HCT116 (cell line): ENCODE data around the gene PDSS2. TPM values are rescaled to one million over a fixed set of nuclear protein-coding genes. Genes with fewer than 3 reads are reported as not detected.

ENCODE experiments used
- ATAC-seq: fragments of 200-7000 bp; cut with Tn5 transposase; 2 replicates; pipeline ENCODE4 v1.9.1; 2020; ENCODE audit warnings: mild to moderate bottlenecking, moderate library complexity
- BruUV-seq: library from RNA; stranded (reverse); fragments of 400-500 nt; replicated peaks from 2 replicates; lab custom pipeline; 2021; lab: Mats Ljungman, UMichigan
- CTCF ChIA-PET: fragments of 300-600 bp; sonication (Branson Sonifier 250); formaldehyde crosslinking; loops from one replicate; lab custom pipeline; 2021; ENCODE audit warnings: antibody characterized with exemption; lab: Charles Lee
- POLR2A ChIA-PET: fragments of 300-600, 350-600 bp; sonication (Branson Sonifier 250); formaldehyde crosslinking; loops from one replicate; lab custom pipeline; 2021; ENCODE audit warnings: antibody characterized with exemption; lab: Charles Lee
- RAD21 ChIA-PET, 2 experiments: fragments of 300-600 bp; sonication (Branson Sonifier 250); formaldehyde crosslinking; loops; one replicate each; lab custom pipeline; 2023; ENCODE audit warnings: low total read pairs in 2 of 2; ENCODE audit not compliant: uncharacterized antibody in 2 of 2, unreplicated experiment in 2 of 2, low non-redundant PET in 1 of 2; lab: Charles Lee
- DNase-seq: peaks from one replicate; pipeline ENCODE4 v3.0.0-alpha.2; 2010; ENCODE audit warnings: low read depth, low spot score
- H2AFZ ChIP-seq: fragments of 200-600 bp; shearing (Covaris generic), sonication (generic); 2 replicates; pipeline ENCODE4 v1.6.1; 2017; ENCODE audit warnings: low read depth, mixed run types, mixed read lengths, antibody characterized with exemption, low read length; ENCODE audit not compliant: poor library complexity, severe bottlenecking
- H3K27ac ChIP-seq: 2 replicates; pipeline ENCODE4 v1.5.1; 2012; ENCODE audit warnings: low read depth, low read length
- H3K27me3 ChIP-seq: fragments of 200-600 bp; sonication (generic); 2 replicates; pipeline ENCODE4 v1.6.1; 2016; ENCODE audit warnings: mixed run types, low read length, mixed read lengths; ENCODE audit not compliant: insufficient read depth
- H3K36me3 ChIP-seq, 2 experiments: fragments of 200-500 bp in 1 of 2; fragments of 200-600 bp in 1 of 2; sonication (Bioruptor generic) in 1 of 2; sonication (generic) in 1 of 2; 2 replicates each; pipeline versions ENCODE4 v1.5.1 to v1.6.1; 2014 to 2016; ENCODE audit warnings: low read length in 2 of 2, inconsistent platforms in 1 of 2, mixed read lengths in 1 of 2, mixed run types in 1 of 2; ENCODE audit not compliant: insufficient read depth in 2 of 2, control insufficient read depth in 1 of 2
- H3K4me1 ChIP-seq, 2 experiments: fragments of 200-600 bp in 1 of 2; sonication (generic) in 1 of 2; 2 replicates each; pipeline versions ENCODE4 v1.5.1 to v1.6.1; 2012 to 2017; ENCODE audit warnings: low read length in 2 of 2, inconsistent platforms in 1 of 2, mild to moderate bottlenecking in 1 of 2, mixed read lengths in 1 of 2, mixed run types in 1 of 2, moderate library complexity in 1 of 2; ENCODE audit not compliant: insufficient read depth in 2 of 2, control insufficient read depth in 1 of 2
- H3K4me2 ChIP-seq: fragments of 200-600 bp; sonication (generic); 2 replicates; pipeline ENCODE4 v1.6.1; 2017; ENCODE audit warnings: mixed run types, low read length, mixed read lengths
- H3K4me3 ChIP-seq, 2 experiments: fragments of 200-600 bp in 1 of 2; sonication (generic) in 1 of 2; replicated peaks in 1 of 2; 2 replicates each; pipeline ENCODE4 v1.5.1; 2011 to 2016; ENCODE audit warnings: low read length in 2 of 2, control low read depth in 1 of 2, low read depth in 1 of 2, mild to moderate bottlenecking in 1 of 2, mixed read lengths in 1 of 2, mixed run types in 1 of 2
- H3K79me2 ChIP-seq: fragments of 200-600 bp; sonication (generic); 2 replicates; pipeline ENCODE4 v1.6.1; 2017; ENCODE audit warnings: mild to moderate bottlenecking, mixed run types, low read length, moderate library complexity, mixed read lengths; ENCODE audit not compliant: insufficient read depth
- H3K9ac ChIP-seq: fragments of 200-600 bp; sonication (generic); 2 replicates; pipeline ENCODE4 v1.6.1; 2016; ENCODE audit warnings: low read length, mixed read lengths
- H3K9me2 ChIP-seq: fragments of 200-600 bp; sonication (generic), shearing (Covaris generic); 2 replicates; pipeline ENCODE4 v1.6.1; 2017; ENCODE audit warnings: mixed run types, mild to moderate bottlenecking, moderate library complexity; ENCODE audit not compliant: insufficient read depth
- H3K9me3 ChIP-seq, 2 experiments: fragments of 200-500 bp in 1 of 2; fragments of 200-600 bp in 1 of 2; sonication (Bioruptor generic) in 1 of 2; sonication (generic) in 1 of 2; 2 replicates each; pipeline ENCODE4 v1.6.1; 2014 to 2017; ENCODE audit warnings: low read length in 2 of 2, mixed read lengths in 2 of 2, inconsistent platforms in 1 of 2, low read depth in 1 of 2, mild to moderate bottlenecking in 1 of 2, mixed run types in 1 of 2, moderate library complexity in 1 of 2; ENCODE audit not compliant: control insufficient read depth in 1 of 2, insufficient read depth in 1 of 2
- H4K20me1 ChIP-seq: fragments of 200-600 bp; sonication (generic), shearing (Covaris generic); 2 replicates; pipeline ENCODE4 v1.6.1; 2017; ENCODE audit warnings: mixed run types, mild to moderate bottlenecking, moderate library complexity; ENCODE audit not compliant: insufficient read depth
- CBX3 ChIP-seq: IDR thresholded peaks from 2 replicates; pipeline ENCODE4 v1.6.1; 2012; ENCODE audit warnings: low read depth
- EGR1 ChIP-seq: IDR thresholded peaks from 2 replicates; pipeline ENCODE4 v1.6.1; 2012; ENCODE audit warnings: low read depth
- EZH2 ChIP-seq: fragments of 200-600 bp; sonication (generic); IDR thresholded peaks from 2 replicates; pipeline ENCODE4 v1.6.1; 2017; ENCODE audit warnings: antibody characterized with exemption, mixed run types
- FOSL1 ChIP-seq: IDR thresholded peaks from 2 replicates; pipeline ENCODE4 v1.6.1; 2012; ENCODE audit warnings: low read depth
- JUND ChIP-seq: IDR thresholded peaks from 2 replicates; pipeline ENCODE4 v1.6.1; 2012
- POLR2A ChIP-seq: IDR thresholded peaks from 2 replicates; pipeline ENCODE4 v1.7.0; 2011; ENCODE audit warnings: borderline replicate concordance; ENCODE audit not compliant: insufficient read depth, insufficient read length; ENCODE audit errors: extremely low read depth
- POLR2AphosphoS5 ChIP-seq: IDR thresholded peaks from 2 replicates; pipeline ENCODE4 v1.6.1; 2011; ENCODE audit warnings: mild to moderate bottlenecking, low read depth, low read length, moderate library complexity
- SP1 ChIP-seq: IDR thresholded peaks from 2 replicates; pipeline ENCODE4 v1.6.1; 2012; ENCODE audit warnings: low read depth
- SRF ChIP-seq: IDR thresholded peaks from 2 replicates; pipeline ENCODE4 v1.6.1; 2012; ENCODE audit warnings: low read depth
- YY1 ChIP-seq: IDR thresholded peaks from 2 replicates; pipeline ENCODE4 v1.6.1; 2011; ENCODE audit warnings: low read length, low read depth, moderate library complexity, mild to moderate bottlenecking; ENCODE audit not compliant: insufficient replicate concordance; ENCODE audit errors: extremely low read depth
- ZFX ChIP-seq: fragments of 450-650 bp; IDR thresholded peaks from 2 replicates; pipeline ENCODE4 v1.6.1; 2017
- intact Hi-C: fragments of 100-400 bp; cut with micrococcal nuclease; formaldehyde crosslinking; loops from 2 replicates; pipeline ENCODE4 v1.10.0; 2022
- total RNA-seq: library from RNA; stranded (reverse); gene quantifications from one replicate; pipeline ENCODE4 v1.2.1, GENCODE V29; 2021; ENCODE audit not compliant: unreplicated experiment

The PDSS2 gene
- total RNA-seq, 1 experiment from 2014 or later = 12.2 TPM

GRCh38 chr6:107293350-107293749 lies 166.0 kb downstream of the PDSS2 start:
- no peak overlapping the region for H2AFZ ChIP-seq
- H4K20me1 ChIP-seq = no peaks in the 10 kb centered on the region
- POLR2A ChIA-PET = no interaction called here
- H3K9ac ChIP-seq = no peak overlapping the region
- H3K27ac ChIP-seq = no peak overlapping the region
- ATAC-seq (no peak), DNase-seq (no peak)
- no peaks in the 10 kb centered on the region for H3K79me2 ChIP-seq
- no peaks in the 10 kb centered on the region for H3K9me3 ChIP-seq
- CTCF ChIA-PET = no interaction called here
- no peak overlapping the region for H3K4me2 ChIP-seq
- H3K9me2 ChIP-seq = no peaks in the 10 kb centered on the region
- H3K4me3 ChIP-seq = no peak overlapping the region
- H3K4me1 ChIP-seq = peaks cover 0 to 10% of the 10 kb centered on the region in 2 experiments; a peak in 1 of 4 replicates
- RAD21 ChIA-PET = no interaction called here
- intact Hi-C loops = no loop called here
- no peaks in the 10 kb centered on the region for H3K36me3 ChIP-seq
- BruUV-seq = no TSS peak
- TF ChIP-seq CBX3 = no peak
- TF ChIP-seq POLR2A = no peak
- TF ChIP-seq ZFX = no peak
- no peak for TF ChIP-seq FOSL1
- no peak for TF ChIP-seq POLR2AphosphoS5
- TF ChIP-seq SRF = no peak
- no peak for TF ChIP-seq EZH2
- TF ChIP-seq SP1 = no peak
- TF ChIP-seq EGR1 = no peak
- H3K27me3 ChIP-seq = no peaks in the 10 kb centered on the region

- H3K36me3 ChIP-seq = no peaks in the 10 kb centered on the region
- no peaks in the 10 kb centered on the region for H3K79me2 ChIP-seq
Measured at GRCh38 chr6:107292715-107293271, 166.6 kb downstream of the PDSS2 start.

More at GRCh38 chr6:107292715-107293271, 166.6 kb downstream of the PDSS2 start:
- ATAC-seq (no peak), DNase-seq (no peak)
- no peaks in the 10 kb centered on the region for H3K27me3 ChIP-seq
- no peak overlapping the region for H3K27ac ChIP-seq
- no peak overlapping the region for H3K4me2 ChIP-seq
- H3K9ac ChIP-seq = no peak overlapping the region
- no peak overlapping the region for H2AFZ ChIP-seq
- BruUV-seq = no TSS peak
- H3K4me3 ChIP-seq = no peak overlapping the region
- RAD21 ChIA-PET = no interaction called here
- intact Hi-C loops = no loop called here
- no peaks in the 10 kb centered on the region for H3K9me3 ChIP-seq
- no peak for TF ChIP-seq YY1
- TF ChIP-seq POLR2AphosphoS5 = no peak
- no peak for TF ChIP-seq JUND
- no peaks in the 10 kb centered on the region for H3K9me2 ChIP-seq
- POLR2A ChIA-PET = interaction anchor here (1.5 kb wide), 1 partner anchor 10 kb away, joined by 3 read pairs; no protein-coding TSS in a partner anchor
- CTCF ChIA-PET = no interaction called here
- H4K20me1 ChIP-seq = no peaks in the 10 kb centered on the region
- H3K4me1 ChIP-seq = peaks cover 0 to 10% of the 10 kb centered on the region in 2 experiments; a peak in 1 of 4 replicates
